Activated naive CD4-positive, alpha-beta T cell treated with Interleukin-2 at 50 U/mL for 16 hours (primary cell): ENCODE data around the gene NAGS.
A peak's percentile ranks its signal among the peaks of the same experiment; 100 is the strongest.
"Not testable (repeated sequence)": the region's sequence is repeated elsewhere in the genome, so short reads cannot be mapped to it uniquely, and the experiment has no call there.

ENCODE experiments used
- DNase-seq: peaks from one replicate; pipeline ENCODE4 v3.0.0-alpha.2; 2020

Gene NAGS

DNA sequence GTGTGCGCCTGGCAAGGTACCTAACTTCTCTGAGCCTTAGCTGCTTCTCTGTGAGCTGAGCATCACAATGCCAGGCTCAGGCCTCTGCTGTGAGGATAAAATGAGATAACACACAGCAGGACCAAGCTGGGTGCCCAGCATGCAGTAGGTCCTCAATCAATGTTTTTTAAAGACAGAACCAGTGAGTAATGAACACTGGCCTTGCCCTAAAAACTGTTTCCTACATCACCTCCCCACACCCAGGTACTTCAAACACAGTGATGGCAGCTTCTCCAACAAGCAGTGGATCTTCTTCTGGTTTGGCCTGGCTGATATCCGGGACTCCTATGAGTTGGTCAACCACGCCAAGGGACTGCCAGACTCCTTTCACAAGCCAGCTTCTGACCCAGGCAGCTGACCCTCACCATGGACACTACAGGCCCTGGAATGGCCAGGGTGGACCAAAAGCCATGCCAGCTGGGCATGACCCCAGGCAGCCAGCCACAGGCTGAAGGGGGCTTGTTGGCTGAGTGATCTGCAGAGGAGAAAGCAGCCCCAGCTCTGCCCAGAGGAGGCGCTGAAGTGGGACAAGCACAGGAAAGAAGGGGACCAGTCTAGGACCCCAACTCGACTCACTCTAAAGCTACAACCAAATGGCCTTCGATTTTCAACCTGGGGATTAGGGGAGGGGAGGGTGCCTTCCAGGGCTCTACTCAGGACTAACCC is 3.9 kb downstream of the NAGS start:
- DNase-seq = no peak

- no peak for DNase-seq
These were observed 6.7 kb downstream of the NAGS start for GRCh38 chr17:44010966-44011647.

GRCh38 chr17:44011876-44012275 is 7.5 kb downstream of the NAGS start:
- DNase-seq = no peak

DNA sequence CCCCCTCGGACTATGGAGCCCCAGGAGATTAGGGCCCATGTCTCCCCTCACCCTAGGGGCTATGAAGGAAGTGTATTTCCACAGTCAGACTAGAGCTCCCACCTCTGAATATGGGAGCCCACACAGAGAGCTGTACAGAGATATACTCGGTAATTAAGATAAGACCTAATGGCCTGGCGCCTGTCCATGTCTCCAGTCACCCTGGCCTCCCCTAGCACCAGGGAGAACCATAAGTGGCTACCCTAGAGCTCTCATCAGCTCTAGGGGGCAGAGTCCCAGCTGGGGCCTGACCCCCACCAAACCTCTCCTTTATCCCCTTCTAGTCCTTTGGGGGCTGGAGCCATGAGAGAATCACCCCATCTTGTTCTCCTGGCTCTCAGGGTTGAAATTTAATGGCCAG is 8.0 kb downstream of the NAGS start:
- DNase-seq = no peak

- no peak for DNase-seq
These were observed 8.5 kb downstream of the NAGS start for GRCh38 chr17:44012874-44013273.

GRCh38 chr17:44014133-44014436 is 9.7 kb downstream of the NAGS start:
- DNase-seq = no peak

- DNase-seq = peak; percentile 89
These were observed 10.2 kb downstream of the NAGS start, which contains the start of gene TMEM101 for GRCh38 chr17:44014437-44015172. Gene TMEM101, minus strand, starts transcription at chr17:44014963. Its CDS starts 11 bp downstream, at chr17:44014952.

DNA sequence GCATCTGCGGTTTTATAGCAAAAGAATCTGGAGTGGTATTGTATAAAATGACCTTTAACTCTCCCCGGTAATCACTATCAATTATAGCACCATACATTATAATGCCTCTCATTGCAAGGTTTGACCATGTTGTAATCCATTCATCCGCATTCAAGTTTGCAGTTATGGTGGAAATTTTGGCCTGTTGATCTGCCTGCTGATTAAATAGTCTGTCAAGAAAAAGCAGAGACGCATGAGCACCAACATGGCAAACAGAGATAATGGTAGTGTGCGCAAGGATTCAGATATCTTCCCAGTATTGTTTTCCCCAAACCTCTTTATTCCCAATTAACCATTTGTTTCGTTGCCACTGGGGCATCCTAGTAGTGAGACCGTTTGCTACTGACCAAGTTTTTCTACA is 16.8 kb downstream of the NAGS start:
- not testable (repeated sequence) for DNase-seq

- DNase-seq = no peak
These were observed 17.8 kb downstream of the NAGS start for GRCh38 chr17:44022246-44022645.

- no peak for DNase-seq
These were observed 19.3 kb downstream of the NAGS start for GRCh38 chr17:44023545-44024270.

DNA sequence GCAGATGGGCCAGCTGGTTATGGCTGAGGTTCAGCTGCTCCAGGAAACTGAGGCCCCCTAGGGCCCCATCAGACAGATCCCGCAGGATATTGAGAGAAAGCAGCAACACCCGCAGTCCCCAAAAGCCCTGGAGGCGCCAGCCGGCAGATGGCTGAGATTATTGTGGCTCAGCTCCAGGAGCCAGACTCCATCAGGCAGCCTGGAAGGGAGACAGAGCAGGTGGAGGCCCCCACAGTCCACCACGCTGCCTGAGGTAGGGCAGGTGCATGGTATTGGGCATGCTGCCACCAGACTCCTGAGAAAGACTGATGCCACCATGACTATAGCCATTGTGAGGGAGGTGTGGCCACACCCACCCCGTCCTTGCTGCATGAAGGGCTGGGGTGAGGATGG is 19.8 kb downstream of the NAGS start:
- DNase-seq = no peak

DNA sequence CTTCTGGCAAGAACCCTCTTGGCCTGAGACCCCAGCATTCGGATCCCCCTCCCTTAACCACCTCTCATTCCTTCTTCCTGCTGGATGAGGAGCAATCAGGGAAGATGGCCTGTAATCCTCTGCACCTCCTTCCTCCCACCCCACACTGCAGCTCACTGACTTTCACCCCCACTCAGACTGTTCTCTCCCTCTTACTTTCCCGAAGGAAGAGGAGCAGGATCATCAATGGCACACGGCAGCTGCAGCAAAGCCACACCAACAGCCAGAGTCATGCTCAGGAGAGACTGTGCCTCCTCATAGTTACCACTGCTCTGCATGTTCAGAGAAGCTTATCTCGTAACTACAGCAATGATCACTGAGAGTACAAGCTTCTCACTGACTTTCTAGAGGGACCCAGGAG is 20.4 kb downstream of the NAGS start:
- DNase-seq = no peak

- DNase-seq = no peak
These were observed 25.3 kb downstream of the NAGS start for GRCh38 chr17:44029736-44030135.

DNA sequence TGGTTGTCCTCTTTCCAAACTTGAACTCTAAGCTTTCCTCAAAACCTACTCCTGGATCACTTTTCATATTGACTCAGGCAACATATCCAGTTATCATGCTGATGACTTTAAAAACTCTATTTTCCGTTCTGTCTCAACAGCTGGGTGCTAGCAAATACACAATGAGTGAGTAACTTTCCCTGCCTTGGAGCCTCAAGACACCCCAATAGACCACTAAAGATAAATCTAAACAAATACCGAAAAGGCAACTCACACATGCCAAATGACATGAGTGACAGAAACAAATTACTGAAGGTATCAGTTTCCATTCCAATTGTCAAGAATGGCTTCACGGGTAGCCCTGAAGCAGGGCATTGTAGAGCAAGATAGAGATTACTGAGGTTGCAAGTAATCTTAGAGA is 26.1 kb downstream of the NAGS start:
- no peak for DNase-seq

- DNase-seq = no peak
These were observed 29.5 kb downstream of the NAGS start for GRCh38 chr17:44033861-44034408.

- DNase-seq = not testable (repeated sequence)
These were observed 30.3 kb downstream of the NAGS start for GRCh38 chr17:44034688-44035087.

DNA sequence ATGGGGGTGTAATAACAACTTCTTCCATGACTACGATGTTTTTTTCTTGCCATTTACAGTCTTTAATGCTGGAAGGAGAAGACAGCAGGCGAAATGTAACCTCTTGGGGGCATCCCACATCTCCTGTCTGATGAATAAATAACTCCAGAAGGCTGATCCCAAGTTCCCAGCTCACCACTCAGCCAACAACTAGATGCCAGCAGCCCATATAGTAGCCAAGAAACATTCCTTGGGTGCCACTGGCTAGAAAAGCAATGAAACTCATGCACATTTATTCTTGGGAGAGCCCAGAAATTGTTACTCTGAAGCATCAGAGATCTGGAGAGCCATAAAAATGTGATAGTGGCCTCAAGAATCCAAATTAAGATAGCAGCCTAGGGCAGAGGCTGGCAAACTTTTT is 33.0 kb downstream of the NAGS start:
- DNase-seq = no peak

DNA sequence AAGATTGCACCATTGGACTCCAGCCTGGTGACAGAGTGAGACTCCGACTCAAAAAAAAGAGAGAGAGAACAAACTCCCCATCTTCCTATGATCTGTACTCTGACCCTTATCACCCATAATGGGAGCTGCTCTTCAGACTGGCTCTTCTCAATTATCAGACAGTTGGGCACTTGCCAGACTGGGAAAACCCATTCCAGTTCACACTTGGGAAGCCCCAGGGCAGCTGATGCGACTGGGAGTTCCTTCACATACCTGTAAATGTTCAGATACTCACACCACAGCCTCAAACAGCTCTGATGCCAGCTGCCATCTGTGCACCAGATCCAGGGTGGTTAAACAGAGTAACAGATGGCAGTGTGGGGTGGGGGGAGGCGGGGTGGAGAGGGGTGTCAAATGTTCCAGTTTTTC is 34.2 kb downstream of the NAGS start:
- DNase-seq = no peak

DNA sequence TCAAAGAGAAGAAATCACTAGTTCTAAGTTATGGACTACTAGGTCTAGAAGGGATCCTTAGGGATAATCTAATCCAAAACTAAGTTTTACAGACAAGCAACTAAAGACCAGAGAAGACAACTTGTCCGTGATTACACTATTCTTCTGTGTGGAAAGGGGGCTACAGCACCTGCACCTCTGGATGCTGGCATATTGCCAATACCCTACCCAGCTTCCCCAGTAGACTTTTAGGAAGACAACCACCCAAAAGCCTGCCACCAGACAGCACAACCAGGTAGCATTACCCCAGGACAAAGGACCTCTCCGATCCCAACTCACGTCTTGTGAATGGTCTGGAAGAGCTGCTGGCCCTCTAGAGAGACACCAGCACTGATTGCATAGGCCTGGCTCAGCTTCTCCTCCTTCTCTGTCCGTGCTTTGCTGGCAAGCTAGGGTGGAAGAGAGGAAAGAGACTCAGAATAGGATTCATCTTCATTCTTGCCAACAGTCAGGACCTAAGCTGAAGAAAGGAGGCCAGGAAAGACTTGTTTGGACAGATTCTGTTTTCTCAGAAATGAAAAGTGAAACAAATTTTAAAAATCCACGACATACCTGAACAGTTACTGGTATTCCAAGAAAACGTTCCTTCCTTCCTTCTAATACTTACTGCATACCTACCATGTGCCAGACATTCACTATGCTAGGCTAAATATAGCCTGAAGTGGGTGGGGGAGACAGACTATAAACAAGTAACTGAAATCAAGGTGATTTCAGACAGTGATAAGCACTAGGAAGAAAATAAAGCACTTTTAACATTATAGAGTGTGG is 35.6 kb downstream of the NAGS start:
- DNase-seq = no peak

- DNase-seq = no peak
These were observed 38.9 kb downstream of the NAGS start for GRCh38 chr17:44043272-44043696.

GRCh38 chr17:44044071-44044470 is 39.6 kb downstream of the NAGS start:
- no peak for DNase-seq

DNA sequence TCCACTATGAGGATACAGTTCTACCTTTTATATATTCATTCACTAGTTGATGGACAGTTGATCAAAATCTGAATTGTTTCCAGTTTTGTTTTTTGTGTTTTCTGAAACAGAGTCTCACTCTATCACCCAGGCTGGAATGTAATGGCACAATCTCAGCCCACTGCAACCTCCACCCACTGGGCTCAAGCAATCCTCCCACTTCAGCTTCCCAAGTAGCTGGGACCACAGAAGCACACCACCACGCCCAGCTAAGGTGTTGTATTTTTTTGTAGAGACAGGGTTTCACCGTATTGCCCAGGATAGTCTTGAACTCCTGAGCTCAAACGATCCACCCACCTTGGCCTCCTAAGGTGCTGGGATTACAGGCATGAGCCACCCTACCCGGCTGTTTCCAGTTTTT is 41.1 kb downstream of the NAGS start:
- DNase-seq = no peak
